SK-N-SH (cell line): Measurements from ENCODE around the gene RHOBTB1. TPM values are rescaled to one million over a fixed set of nuclear protein-coding genes. Genes with fewer than 3 reads are reported as not detected.

Experiments
- CTCF ChIA-PET: fragments of 300-600, 350-600 bp; formaldehyde crosslinking; extraction: SDS; loops from one replicate; lab custom pipeline; 2021; lab: Yijun Ruan, JAX
- POLR2A ChIA-PET: fragments of 350-600 bp; sonication (Branson Sonifier 250); formaldehyde crosslinking; extraction: SDS; loops from one replicate; lab custom pipeline; 2020; ENCODE audit warnings: antibody characterized with exemption, inconsistent platforms; lab: Yijun Ruan, JAX
- DNase-seq: peaks from one replicate; pipeline ENCODE4 v3.0.0; 2012
- H2AFZ ChIP-seq: fragments of 200-600 bp; sonication (generic); 2 replicates; pipeline ENCODE4 v1.8.1; 2016; ENCODE audit warnings: antibody characterized with exemption, mild to moderate bottlenecking, low read depth
- H3F3A ChIP-seq: fragments of 200-600 bp; sonication (generic); replicated peaks from 2 replicates; pipeline ENCODE3; 2016; ENCODE audit warnings: antibody characterized with exemption, mild to moderate bottlenecking; ENCODE audit not compliant: insufficient read depth
- H3K27ac ChIP-seq, 2 experiments: fragments of 200-500 bp in 1 of 2; fragments of 200-600 bp in 1 of 2; sonication (Bioruptor generic) in 1 of 2; sonication (generic), shearing (Covaris generic) in 1 of 2; 2 replicates each; pipeline versions ENCODE4 v1.5.1 to v1.6.1; 2014 to 2016; ENCODE audit warnings: low read depth in 2 of 2, inconsistent platforms in 1 of 2, low read length in 1 of 2, mild to moderate bottlenecking in 1 of 2, mixed read lengths in 1 of 2
- H3K27me3 ChIP-seq: fragments of 200-600 bp; sonication (generic), shearing (Covaris generic); 2 replicates; pipeline ENCODE4 v1.6.1; 2016; ENCODE audit warnings: mixed run types; ENCODE audit not compliant: insufficient read depth
- H3K36me3 ChIP-seq, 2 experiments: fragments of 200-500 bp in 1 of 2; fragments of 200-600 bp in 1 of 2; sonication (Bioruptor generic) in 1 of 2; sonication (generic) in 1 of 2; replicated peaks in 1 of 2; 2 replicates each; pipeline versions ENCODE3 to v1.5.1; 2014 to 2016; ENCODE audit warnings: low read length in 1 of 2, mild to moderate bottlenecking in 1 of 2; ENCODE audit not compliant: insufficient read depth in 2 of 2, control insufficient read depth in 1 of 2
- H3K4me1 ChIP-seq, 2 experiments: fragments of 200-500 bp in 1 of 2; fragments of 200-600 bp in 1 of 2; sonication (Bioruptor generic) in 1 of 2; sonication (generic), shearing (Covaris generic) in 1 of 2; 2 replicates each; pipeline versions ENCODE4 v1.5.1 to v1.6.1; 2014 to 2016; ENCODE audit warnings: low read depth in 1 of 2, low read length in 1 of 2, mixed run types in 1 of 2; ENCODE audit not compliant: insufficient read depth in 2 of 2, control insufficient read depth in 1 of 2
- H3K4me2 ChIP-seq: fragments of 200-600 bp; sonication (generic), shearing (Covaris generic); 2 replicates; pipeline ENCODE4 v1.6.1; 2017; ENCODE audit warnings: mixed run types
- H3K4me3 ChIP-seq, 2 experiments: fragments of 200-500 bp in 1 of 2; fragments of 200-600 bp in 1 of 2; sonication (Bioruptor generic) in 1 of 2; sonication (generic), shearing (Covaris generic) in 1 of 2; 2 replicates each; pipeline versions ENCODE4 v1.5.1 to v1.8.1; 2014 to 2016; ENCODE audit warnings: low read depth in 2 of 2, inconsistent platforms in 1 of 2, low read length in 1 of 2, mild to moderate bottlenecking in 1 of 2, mixed read lengths in 1 of 2, moderate library complexity in 1 of 2
- H3K79me2 ChIP-seq: fragments of 200-600 bp; sonication (generic); 2 replicates; pipeline ENCODE4 v1.8.1; 2017; ENCODE audit warnings: mild to moderate bottlenecking; ENCODE audit not compliant: insufficient read depth
- H3K9ac ChIP-seq: fragments of 200-600 bp; sonication (generic); 2 replicates; pipeline ENCODE4 v1.6.1; 2017; ENCODE audit warnings: mixed run types
- H3K9me2 ChIP-seq: fragments of 200-600 bp; sonication (generic); 2 replicates; pipeline ENCODE4 v1.6.1; 2017; ENCODE audit warnings: mixed run types
- H3K9me3 ChIP-seq: fragments of 200-600 bp; sonication (generic); 2 replicates; pipeline ENCODE4 v1.6.1; 2017; ENCODE audit warnings: mixed run types, mild to moderate bottlenecking, moderate library complexity
- H4K20me1 ChIP-seq: fragments of 200-600 bp; sonication (generic); 2 replicates; pipeline ENCODE4 v1.6.1; 2017; ENCODE audit warnings: mild to moderate bottlenecking, mixed run types; ENCODE audit not compliant: insufficient read depth
- ELF1 ChIP-seq: IDR thresholded peaks from 2 replicates; pipeline ENCODE4 v1.4.0; 2012
- EP300 ChIP-seq, 2 experiments: IDR thresholded peaks; 2 replicates each; pipeline versions ENCODE4 v1.4.0 to v1.6.1; 2012; ENCODE audit warnings: borderline replicate concordance in 1 of 2, low read depth in 1 of 2, low read length in 1 of 2
- FOSL2 ChIP-seq: IDR thresholded peaks from 2 replicates; pipeline ENCODE4 v1.4.0; 2012; ENCODE audit warnings: low read depth, mild to moderate bottlenecking, moderate library complexity, borderline replicate concordance
- FOXM1 ChIP-seq: IDR thresholded peaks from 2 replicates; pipeline ENCODE4 v1.4.0; 2012; ENCODE audit warnings: low read depth, mild to moderate bottlenecking
- JUND ChIP-seq: IDR thresholded peaks from 2 replicates; pipeline ENCODE4 v1.4.0; 2012
- MAX ChIP-seq: IDR thresholded peaks from 2 replicates; pipeline ENCODE4 v1.4.0; 2012; ENCODE audit warnings: low read depth
- MEF2A ChIP-seq: IDR thresholded peaks from 2 replicates; pipeline ENCODE4 v1.4.0; 2012; ENCODE audit warnings: low read depth, borderline replicate concordance
- MXI1 ChIP-seq: IDR thresholded peaks from 2 replicates; pipeline ENCODE4 v1.6.1; 2012; ENCODE audit warnings: mild to moderate bottlenecking, low read depth, low read length, improper control_type of control experiment
- NFIC ChIP-seq: IDR thresholded peaks from 2 replicates; pipeline ENCODE4 v1.4.0; 2012; ENCODE audit warnings: borderline replicate concordance
- PBX3 ChIP-seq: IDR thresholded peaks from 2 replicates; pipeline ENCODE4; 2012
- POLR2AphosphoS5 ChIP-seq: IDR thresholded peaks from 2 replicates; pipeline ENCODE4 v1.6.1; 2012; ENCODE audit warnings: low read depth, low read length
- RAD21 ChIP-seq: IDR thresholded peaks from 2 replicates; pipeline ENCODE4 v1.6.1; 2012; ENCODE audit warnings: mild to moderate bottlenecking, low read length
- RXRA ChIP-seq: IDR thresholded peaks from 2 replicates; pipeline ENCODE4 v1.4.0; 2012; ENCODE audit warnings: low read depth, mild to moderate bottlenecking, borderline replicate concordance
- SIN3A ChIP-seq: IDR thresholded peaks from 2 replicates; pipeline ENCODE4 v1.6.1; 2012; ENCODE audit warnings: low read depth, mild to moderate bottlenecking, low read length, moderate library complexity, borderline replicate concordance
- TAF1 ChIP-seq: IDR thresholded peaks from 2 replicates; pipeline ENCODE4 v1.6.1; 2012; ENCODE audit warnings: low read depth, mild to moderate bottlenecking, low read length, moderate library complexity, borderline replicate concordance
- TCF12 ChIP-seq: IDR thresholded peaks from 2 replicates; pipeline ENCODE4 v1.4.0; 2012
- TEAD4 ChIP-seq: IDR thresholded peaks from 2 replicates; pipeline ENCODE4 v1.4.0; 2012; ENCODE audit warnings: mild to moderate bottlenecking, borderline replicate concordance; ENCODE audit not compliant: insufficient read depth
- USF1 ChIP-seq: IDR thresholded peaks from 2 replicates; pipeline ENCODE4 v1.4.0; 2012; ENCODE audit warnings: low read depth, borderline replicate concordance
- YY1 ChIP-seq: IDR thresholded peaks from 2 replicates; pipeline ENCODE4 v1.4.0; 2012; ENCODE audit warnings: low read depth, mild to moderate bottlenecking
- ZBTB33 ChIP-seq: IDR thresholded peaks from 2 replicates; pipeline ENCODE4 v1.4.0; 2012; ENCODE audit warnings: low read depth, borderline replicate concordance
- WGBS: methylation state at CpG from one replicate; pipeline ENCODE4 v1.1.6; 2017; ENCODE audit warnings: low lambda C conversion rate; 5-methylcytosine and 5-hydroxymethylcytosine counted together
- polyA plus RNA-seq, 3 experiments: library from polyadenylated mRNA; depleted of rRNA; stranded (reverse); fragments of >200 nt; gene quantifications; 2 replicates each; pipeline ENCODE4 v1.2.3, GENCODE V29; 2012

The RHOBTB1 gene
- polyA plus RNA-seq, 1 of the 3 experiments (the other 2 are of a cell fraction): 10.5 TPM

- CTCF ChIA-PET: interaction anchor here (0.9 to 1.1 kb wide), 2 partner anchors 12 to 21 kb away, joined by 3 read pairs; no protein-coding TSS in a partner anchor
- Histone ChIP-seq H2AFZ (peak overlapping the region; percentile 52), H4K20me1 (no peaks in the 10 kb centered on the region)
- TF ChIP-seq TCF12 (peak; percentile 58; the same call in 1 of the 2 replicates), MEF2A (peak; percentile 62), PBX3 (peak; percentile 79), RAD21 (no peak), EP300 (IDR thresholded peaks at IDR 0.05; ENCODE audit: borderline replicate concordance in 1 of 2, low read depth in 1 of 2, low read length in 1 of 2) (peak in 1 of 2 experiments; percentile 14; a peak in 1 of 4 replicates), MXI1 (no peak), JUND (peak; percentile 75), FOSL2 (peak; percentile 64; the same call in 1 of the 2 replicates), NFIC (peak; percentile 71)
- TF ChIP-seq, all 33 proteins: peak for 7
- Histone ChIP-seq H3K79me2 (no peaks in the 10 kb centered on the region), H3K27me3 (no peaks in the 10 kb centered on the region), H3K36me3 (no peaks in the 10 kb centered on the region), H3K9me2 (no peaks in the 10 kb centered on the region), H3K9ac (peak overlapping the region; percentile 32; the same call in 1 of the 2 replicates), H3F3A (peaks cover 24% of the 10 kb centered on the region), H3K4me1 (peaks cover 2 to 16% of the 10 kb centered on the region in 2 experiments; a peak in 2 of 4 replicates), H3K4me3 (peak overlapping the region in 1 of 2 experiments; percentile 42; a peak in 2 of 4 replicates), H3K27ac (peak overlapping the region; percentile 80 to 91; a peak in 3 of 4 replicates), H3K4me2 (peak overlapping the region; percentile 72), H3K9me3 (no peaks in the 10 kb centered on the region)
- DNase-seq: no peak
- 15% methylated on average over 1 of the region's 1 CpG for WGBS
- POLR2A ChIA-PET: no interaction called here
Observed at GRCh38 chr10:60828489-60828852, 115.5 kb downstream of the RHOBTB1 start.

- TF ChIP-seq POLR2AphosphoS5 (no peak; the same call in 1 of the 2 replicates), PBX3 (peak; percentile 76), JUND (peak; percentile 69), ELF1 (peak; percentile 14; the same call in 1 of the 2 replicates), FOXM1 (0 out of 2 replicates have a peak, but pooled peaks have one; percentile 41), RXRA (peak; percentile 58), MAX (peak; percentile 49), SIN3A (peak; percentile 22; the same call in 1 of the 2 replicates), TEAD4 (0 out of 2 replicates have a peak, but pooled peaks have one; percentile 34), ZBTB33 (no peak), FOSL2 (peak; percentile 71), EP300 (IDR thresholded peaks at IDR 0.05; ENCODE audit: borderline replicate concordance in 1 of 2, low read depth in 1 of 2, low read length in 1 of 2) (peak; percentile 19 to 73; a peak in 3 of 4 replicates), TAF1 (no peak), YY1 (peak; percentile 16; the same call in 1 of the 2 replicates), TCF12 (peak; percentile 77), USF1 (no peak), MEF2A (peak; percentile 56)
- no peaks in the 10 kb centered on the region for H3K9me2 ChIP-seq
- H3K4me2 ChIP-seq: peak overlapping the region; percentile 72
- ChIA-PET POLR2A (no interaction called here), CTCF (interaction anchor here (0.6 to 1.1 kb wide), 3 partner anchors 11 to 22 kb away, joined by 3 read pairs; no protein-coding TSS in a partner anchor)
- H3K36me3 ChIP-seq: no peaks in the 10 kb centered on the region
- WGBS: 8% methylated on average over 5 of the region's 5 CpGs
- peak overlapping the region; percentile 80 to 91 for H3K27ac ChIP-seq
- no peaks in the 10 kb centered on the region for H3K27me3 ChIP-seq
- H3K4me1 ChIP-seq: peaks cover 2 to 16% of the 10 kb centered on the region in 2 experiments; a peak in 2 of 4 replicates
- peaks cover 24% of the 10 kb centered on the region for H3F3A ChIP-seq
- peak overlapping the region; percentile 52 for H2AFZ ChIP-seq
- DNase-seq: no peak
- no peaks in the 10 kb centered on the region for H3K79me2 ChIP-seq
- no peaks in the 10 kb centered on the region for H3K9me3 ChIP-seq
- H3K9ac ChIP-seq: peak overlapping the region; percentile 22; the same call in 1 of the 2 replicates
- peak overlapping the region in 1 of 2 experiments; percentile 42; a peak in 2 of 4 replicates for H3K4me3 ChIP-seq
- H4K20me1 ChIP-seq: no peaks in the 10 kb centered on the region
Observed at GRCh38 chr10:60827791-60828488, 116.0 kb downstream of the RHOBTB1 start.
